H7 (cell line): Measurements from ENCODE around the gene LACC1. TPM values are rescaled to one million over a fixed set of nuclear protein-coding genes. Genes with fewer than 3 reads are reported as not detected.
A peak's percentile ranks its signal among the peaks of the same experiment; 100 is the strongest.

Source experiments
- DNase-seq: peaks from one replicate; pipeline ENCODE4 v3.0.0; 2012
- H3K27me3 ChIP-seq: 2 replicates; pipeline ENCODE4 v1.6.0; 2011; ENCODE audit warnings: mild to moderate bottlenecking, low read length; ENCODE audit not compliant: control insufficient read depth, insufficient read depth
- H3K36me3 ChIP-seq: replicated peaks from 2 replicates; pipeline ENCODE4 v1.5.1; 2011; ENCODE audit warnings: low read length; ENCODE audit not compliant: control insufficient read depth, insufficient read depth
- H3K4me3 ChIP-seq: 2 replicates; pipeline ENCODE4 v1.5.1; 2011; ENCODE audit warnings: low read depth, mild to moderate bottlenecking, control low read depth, low read length, moderate library complexity; ENCODE audit not compliant: insufficient read depth
- total RNA-seq: library from RNA; depleted of rRNA; stranded (reverse); fragments of >200 nt; shearing (Covaris generic); gene quantifications from 2 replicates; pipeline ENCODE4 v1.2.3, GENCODE V29; 2014; rRNA removed

LACC1 gene
- 0.14 and 0.33 TPM in 2 replicates for total RNA-seq

DNA sequence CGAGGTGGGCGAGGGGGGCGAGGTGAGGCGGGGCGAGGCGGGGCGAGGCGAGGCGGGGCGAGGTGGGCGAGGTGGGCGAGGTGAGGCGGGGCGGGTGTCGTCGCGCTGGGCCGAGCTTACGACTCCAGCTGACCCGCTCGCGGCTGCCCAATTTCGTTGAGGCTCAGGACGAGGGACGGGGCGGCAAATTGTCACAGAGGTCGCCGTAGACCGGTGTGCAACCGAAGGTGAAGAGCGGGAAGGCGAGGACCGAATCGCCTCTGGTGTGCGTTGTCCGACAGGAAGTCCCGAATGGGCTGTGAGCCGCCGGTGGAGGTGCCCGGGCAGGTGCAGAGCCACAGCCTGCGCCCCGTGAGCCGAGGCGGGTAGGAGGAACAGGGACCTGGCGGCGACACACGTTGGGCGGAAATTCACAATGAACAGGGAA, at the start of gene LACC1:
LACC1 (plus strand) TSS at position 150 of the 427 bp plus-strand sequence. CDS start 1,082 bp downstream, outside the sequence.
- H3K4me3 ChIP-seq = peak within 1 kb of the TSS; percentile 78
- DNase-seq = peak; percentile 86
- peaks cover 15% of the 10 kb centered on the region for H3K27me3 ChIP-seq
- no peaks in the 10 kb centered on the region for H3K36me3 ChIP-seq

GRCh38 chr13:43830497-43830881, 49.2 kb upstream of the LACC1 start:
- H3K4me3 ChIP-seq = no peak overlapping the region
- DNase-seq = no peak
- H3K36me3 ChIP-seq = no peaks in the 10 kb centered on the region
- no peaks in the 10 kb centered on the region for H3K27me3 ChIP-seq

- DNase-seq = no peak
- H3K4me3 ChIP-seq = no peak overlapping the region
- H3K36me3 ChIP-seq = no peaks in the 10 kb centered on the region
- H3K27me3 ChIP-seq = no peaks in the 10 kb centered on the region
These were observed 48.6 kb upstream of the LACC1 start for GRCh38 chr13:43831088-43831487.

- no peaks in the 10 kb centered on the region for H3K27me3 ChIP-seq
- H3K4me3 ChIP-seq = no peak overlapping the region
- H3K36me3 ChIP-seq = no peaks in the 10 kb centered on the region
- no peak for DNase-seq
These were observed 44.0 kb upstream of the LACC1 start for GRCh38 chr13:43835701-43836100.

DNA sequence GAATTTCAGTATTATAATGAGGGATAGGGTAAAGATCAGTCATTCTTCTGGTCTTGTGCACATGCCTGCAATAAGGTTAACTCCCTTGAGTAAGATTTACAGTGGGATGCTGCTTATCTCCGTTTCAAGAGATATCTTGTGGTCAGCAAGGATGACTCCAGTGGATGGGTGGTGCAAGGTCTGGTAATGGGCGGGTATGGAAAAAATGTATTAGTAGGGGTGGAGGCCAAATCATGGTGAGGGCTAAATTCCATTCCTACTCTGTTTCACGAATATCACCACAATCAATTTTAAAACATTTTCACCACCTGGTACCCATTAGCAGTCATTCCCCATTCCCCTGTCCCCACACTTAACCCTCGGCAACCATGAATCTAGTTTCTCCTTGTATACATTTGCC, 40.8 kb upstream of the LACC1 start:
- no peak overlapping the region for H3K4me3 ChIP-seq

GRCh38 chr13:43846496-43847158, 33.1 kb upstream of the LACC1 start:
- no peaks in the 10 kb centered on the region for H3K27me3 ChIP-seq
- no peak overlapping the region for H3K4me3 ChIP-seq
- DNase-seq = no peak
- no peaks in the 10 kb centered on the region for H3K36me3 ChIP-seq

More for the DNA sequence above, 40.8 kb upstream of the LACC1 start:
- no peaks in the 10 kb centered on the region for H3K36me3 ChIP-seq
- no peak for DNase-seq
- no peaks in the 10 kb centered on the region for H3K27me3 ChIP-seq

- no peak for DNase-seq
- Histone ChIP-seq H3K27me3 (no peaks in the 10 kb centered on the region), H3K4me3 (no peak overlapping the region), H3K36me3 (no peaks in the 10 kb centered on the region)
These were observed 31.6 kb upstream of the LACC1 start for GRCh38 chr13:43848001-43848649.

DNA sequence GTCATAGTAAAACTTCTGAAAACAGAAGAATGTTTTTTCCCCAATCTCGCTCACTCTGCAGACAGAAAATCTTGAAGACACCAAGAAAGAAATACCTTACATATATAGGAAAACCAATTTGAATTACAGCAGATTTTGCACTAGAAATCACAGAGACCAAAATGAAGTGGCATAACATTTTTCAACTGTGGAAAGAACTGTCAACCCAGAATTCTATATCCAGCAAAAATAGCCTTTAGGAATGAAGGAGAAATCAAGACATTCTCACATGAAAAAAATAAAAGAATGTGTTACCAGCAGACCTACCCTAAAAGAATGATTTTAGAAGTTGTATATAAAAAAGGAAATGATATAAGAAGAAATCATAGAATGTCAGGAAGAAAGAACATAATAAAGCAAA, 28.8 kb upstream of the LACC1 start:
- Histone ChIP-seq H3K27me3 (no peaks in the 10 kb centered on the region), H3K4me3 (no peak overlapping the region), H3K36me3 (no peaks in the 10 kb centered on the region)
- no peak for DNase-seq

- H3K27me3 ChIP-seq = no peaks in the 10 kb centered on the region
- no peak overlapping the region for H3K4me3 ChIP-seq
- DNase-seq = no peak
- H3K36me3 ChIP-seq = no peaks in the 10 kb centered on the region
These were observed 26.7 kb upstream of the LACC1 start for GRCh38 chr13:43852923-43853404.

DNA sequence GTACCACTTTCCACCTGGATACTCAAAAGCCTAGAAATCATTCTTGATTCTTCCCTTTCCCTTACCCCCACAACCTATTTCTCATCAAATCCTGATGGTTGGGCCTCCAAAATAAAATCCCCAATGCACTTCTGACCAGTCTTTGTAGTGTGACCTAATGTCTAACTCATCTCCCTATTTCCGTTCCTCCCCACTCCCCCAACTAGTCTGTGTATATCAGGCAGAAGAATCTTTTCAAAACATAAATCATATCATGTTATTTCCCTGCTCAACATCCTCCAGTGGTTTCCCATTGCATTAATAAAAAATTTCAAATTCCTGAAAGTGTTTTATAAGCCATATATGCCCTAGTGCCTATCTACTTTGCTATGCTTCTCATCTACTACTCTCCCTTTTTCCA, 17.8 kb upstream of the LACC1 start:
- no peak for DNase-seq
- H3K4me3 ChIP-seq = no peak overlapping the region
- H3K27me3 ChIP-seq = no peaks in the 10 kb centered on the region
- H3K36me3 ChIP-seq = no peaks in the 10 kb centered on the region

GRCh38 chr13:43864921-43865320, 14.8 kb upstream of the LACC1 start:
- Histone ChIP-seq H3K27me3 (no peaks in the 10 kb centered on the region), H3K4me3 (no peak overlapping the region), H3K36me3 (no peaks in the 10 kb centered on the region; the same call in none of the 2 replicates)
- no peak for DNase-seq

- Histone ChIP-seq H3K4me3 (no peak overlapping the region), H3K36me3 (no peaks in the 10 kb centered on the region; the same call in none of the 2 replicates), H3K27me3 (no peaks in the 10 kb centered on the region)
- DNase-seq = no peak
These were observed 13.8 kb upstream of the LACC1 start for GRCh38 chr13:43865892-43866291.

- Histone ChIP-seq H3K27me3 (no peaks in the 10 kb centered on the region), H3K4me3 (no peak overlapping the region), H3K36me3 (no peaks in the 10 kb centered on the region; the same call in none of the 2 replicates)
- DNase-seq = no peak
These were observed 7.5 kb upstream of the LACC1 start for GRCh38 chr13:43872181-43872580.

GRCh38 chr13:43874504-43875092, 5.1 kb upstream of the LACC1 start:
- H3K4me3 ChIP-seq = no peak overlapping the region
- H3K27me3 ChIP-seq = no peaks in the 10 kb centered on the region; the same call in 1 of the 2 replicates
- no peak for DNase-seq
- no peaks in the 10 kb centered on the region for H3K36me3 ChIP-seq

GRCh38 chr13:43876366-43876765, 3.3 kb upstream of the LACC1 start:
- Histone ChIP-seq H3K36me3 (no peaks in the 10 kb centered on the region), H3K4me3 (no peak overlapping the region), H3K27me3 (peaks cover 15% of the 10 kb centered on the region)
- no peak for DNase-seq
